HepG2 (cell line): ENCODE measurements around the gene TTLL12. TPM values are rescaled to one million over a fixed set of nuclear protein-coding genes. Genes with fewer than 3 reads are reported as not detected.

Source experiments
- ATAC-seq: fragments of 200-7000 bp; cut with Tn5 transposase; 3 replicates; pipeline ENCODE4 v1.9.1; 2020; ENCODE audit warnings: mild to moderate bottlenecking, moderate library complexity
- BruUV-seq: library from RNA; stranded (reverse); fragments of 400-500 nt; replicated peaks from 2 replicates; lab custom pipeline; 2021; lab: Mats Ljungman, UMichigan
- CTCF ChIA-PET: fragments of 300-600 bp; formaldehyde crosslinking; extraction: SDS; loops from one replicate; lab custom pipeline; 2021; ENCODE audit warnings: low total read pairs, inconsistent platforms, low intra/inter-chr PET ratio; lab: Yijun Ruan, JAX
- POLR2A ChIA-PET: fragments of 350-600 bp; sonication (Branson Sonifier 250); formaldehyde crosslinking; loops from one replicate; lab custom pipeline; 2020; ENCODE audit warnings: antibody characterized with exemption, inconsistent platforms; lab: Yijun Ruan, JAX
- DNase-seq: peaks from one replicate; pipeline ENCODE4 v3.0.0-alpha.2; 2015; ENCODE audit warnings: low spot score
- FAIRE-seq: peaks from 3 replicates; lab custom pipeline; 2011; peaks lifted over from hg19 to GRCh38; lab: Jason Lieb, UNC
- H2AFZ ChIP-seq: one replicate; pipeline ENCODE4 v1.6.1; 2011; ENCODE audit warnings: low read length, inconsistent platforms
- H3K27ac ChIP-seq: fragments of 300-600 bp; 3 replicates; pipeline ENCODE4 v1.8.0; 2011; ENCODE audit warnings: mixed run types, mild to moderate bottlenecking, mixed read lengths, low read length, inconsistent platforms; ENCODE audit not compliant: insufficient read depth; ENCODE audit errors: extremely low read length
- H3K27me3 ChIP-seq, 2 experiments: fragments of 200-600 bp in 1 of 2; 2 replicates in 1 of 2; 3 replicates in 1 of 2; pipeline versions ENCODE4 v1.6.0 to v1.8.0; 2011; ENCODE audit warnings: low read length in 2 of 2, mild to moderate bottlenecking in 2 of 2, moderate library complexity in 2 of 2, inconsistent platforms in 1 of 2; ENCODE audit not compliant: insufficient read depth in 2 of 2, control insufficient read depth in 1 of 2
- H3K36me3 ChIP-seq, 2 experiments: fragments of 200-600 bp in 1 of 2; replicated peaks in 1 of 2; 2 replicates in 1 of 2; 3 replicates in 1 of 2; pipeline versions ENCODE4 v1.5.1 to v1.8.0; 2011; ENCODE audit warnings: low read length in 2 of 2, inconsistent platforms in 1 of 2; ENCODE audit not compliant: insufficient read depth in 2 of 2, control insufficient read depth in 1 of 2
- H3K4me1 ChIP-seq: 2 replicates; pipeline ENCODE4 v1.5.1; 2012; ENCODE audit warnings: low read length, inconsistent platforms; ENCODE audit not compliant: insufficient read depth
- H3K4me2 ChIP-seq: 2 replicates; pipeline ENCODE4 v1.6.0; 2011; ENCODE audit warnings: low read depth, low read length, inconsistent platforms
- H3K4me3 ChIP-seq, 3 experiments: fragments of 200-600 bp in 1 of 3; sonication (generic), shearing (Covaris generic) in 1 of 3; replicated peaks in 1 of 3; 2 replicates each; pipeline ENCODE4 v1.5.1; 2011 to 2016; ENCODE audit warnings: low read length in 3 of 3, inconsistent platforms in 2 of 3, low read depth in 2 of 3, mild to moderate bottlenecking in 2 of 3, control low read depth in 1 of 3, mixed read lengths in 1 of 3; ENCODE audit not compliant: insufficient read depth in 1 of 3
- H3K79me2 ChIP-seq: one replicate; pipeline ENCODE4 v1.6.1; 2011; ENCODE audit warnings: low read length, inconsistent platforms; ENCODE audit not compliant: insufficient read depth
- H3K9ac ChIP-seq: 2 replicates; pipeline ENCODE4 v1.6.0; 2011; ENCODE audit warnings: mild to moderate bottlenecking, low read depth, low read length, inconsistent platforms; ENCODE audit not compliant: insufficient read depth
- H3K9me3 ChIP-seq: 2 replicates; pipeline ENCODE4 v1.5.1; 2012; ENCODE audit warnings: mild to moderate bottlenecking, low read length
- H4K20me1 ChIP-seq: 2 replicates; pipeline ENCODE4 v1.6.0; 2011; ENCODE audit warnings: inconsistent platforms, mild to moderate bottlenecking, low read length, moderate library complexity; ENCODE audit not compliant: insufficient read depth
- DNMT3B ChIP-seq: conservative IDR thresholded peaks from 2 replicates; pipeline ENCODE4 v1.6.1; 2016; ENCODE audit warnings: missing biosample characterization, control low read depth
- HNRNPK ChIP-seq: fragments of 200-400 bp; formaldehyde crosslinking; IDR thresholded peaks from 2 replicates; pipeline ENCODE4 v1.6.1; 2018; ENCODE audit warnings: low read length, low read depth, moderate library complexity, mild to moderate bottlenecking; ENCODE audit not compliant: poor library complexity, severe bottlenecking
- WGBS: methylation state at CpG from one replicate; pipeline ENCODE4 v1.1.6; 2017; ENCODE audit warnings: low lambda C conversion rate; 5-methylcytosine and 5-hydroxymethylcytosine counted together
- in situ Hi-C: cut with HindIII; loops from 2 replicates; pipeline ENCODE4 v1.10.0; 2017; ENCODE audit warnings: low pct_unique_long_range_greater_than_20kb; ENCODE audit not compliant: extremely low pct_ligation_motif_present
- intact Hi-C: fragments of 100-400 bp; cut with micrococcal nuclease; formaldehyde crosslinking; loops from one replicate; pipeline ENCODE4 v1.10.0; 2022; ENCODE audit not compliant: unreplicated experiment
- polyA plus RNA-seq, 8 experiments: library from polyadenylated mRNA; depleted of rRNA in 3 of 8; stranded (reverse) in 7 of 8; unstranded in 1 of 8; fragments of >200 nt; fragmentation: Illumina TruSeq in 4 of 8; extraction: Trizol in 4 of 8; gene quantifications; 2 replicates each; pipeline versions ENCODE4 v1.2.1 to v1.2.3, GENCODE V29; 2011 to 2016; ENCODE audit warnings: low read depth in 4 of 8, missing spikeins in 1 of 8, mixed read lengths in 1 of 8; ENCODE audit not compliant: insufficient read depth in 1 of 8
- total RNA-seq, 5 experiments: library from RNA; depleted of rRNA; stranded (reverse); fragments of >200 nt; fragmentation: Illumina TruSeq; extraction: Trizol; gene quantifications; 2 replicates each; pipeline ENCODE4 v1.2.3, GENCODE V29; 2016; ENCODE audit warnings: low read depth in 1 of 5
- TF ChIP-seq, protein P1 (sequence below): sonication (generic); formaldehyde crosslinking; IDR thresholded peaks from 2 replicates; pipeline ENCODE4 v1.4.0; 2020; ENCODE audit warnings: missing genetic modification reagents

The TTLL12 gene
- total and polyA plus RNA-seq, 2 of the 13 experiments (the other 11 are each of a cell fraction or from before 2014, with no cell fraction given), result 11.9 to 38.1 TPM

GRCh38 chr22:43202326-43202725 is 15.4 kb upstream of the TTLL12 start:
- CTCF ChIA-PET, result no interaction called here
- H3K9ac ChIP-seq, result no peak overlapping the region
- H3K9me3 ChIP-seq, result no peaks in the 10 kb centered on the region
- intact Hi-C loops (no loop called here), in situ Hi-C loops (no loop called here)
- 0 out of 2 replicates have a peak overlapping the region, but pooled peaks have one; percentile 27 for H3K4me2 ChIP-seq
- H3K36me3 ChIP-seq, result no peaks in the 10 kb centered on the region
- FAIRE-seq (no peak), DNase-seq (no peak), ATAC-seq (no peak)
- peaks cover 6 to 68% of the 10 kb centered on the region in 2 experiments for H3K27me3 ChIP-seq
- H3K4me3 ChIP-seq, result no peak overlapping the region
- 49% methylated on average over 8 of the region's 10 CpGs for WGBS
- BruUV-seq, result no TSS peak
- peaks cover 16% of the 10 kb centered on the region for H3K4me1 ChIP-seq
- POLR2A ChIA-PET, result no interaction called here
- TF ChIP-seq, protein P1, sequence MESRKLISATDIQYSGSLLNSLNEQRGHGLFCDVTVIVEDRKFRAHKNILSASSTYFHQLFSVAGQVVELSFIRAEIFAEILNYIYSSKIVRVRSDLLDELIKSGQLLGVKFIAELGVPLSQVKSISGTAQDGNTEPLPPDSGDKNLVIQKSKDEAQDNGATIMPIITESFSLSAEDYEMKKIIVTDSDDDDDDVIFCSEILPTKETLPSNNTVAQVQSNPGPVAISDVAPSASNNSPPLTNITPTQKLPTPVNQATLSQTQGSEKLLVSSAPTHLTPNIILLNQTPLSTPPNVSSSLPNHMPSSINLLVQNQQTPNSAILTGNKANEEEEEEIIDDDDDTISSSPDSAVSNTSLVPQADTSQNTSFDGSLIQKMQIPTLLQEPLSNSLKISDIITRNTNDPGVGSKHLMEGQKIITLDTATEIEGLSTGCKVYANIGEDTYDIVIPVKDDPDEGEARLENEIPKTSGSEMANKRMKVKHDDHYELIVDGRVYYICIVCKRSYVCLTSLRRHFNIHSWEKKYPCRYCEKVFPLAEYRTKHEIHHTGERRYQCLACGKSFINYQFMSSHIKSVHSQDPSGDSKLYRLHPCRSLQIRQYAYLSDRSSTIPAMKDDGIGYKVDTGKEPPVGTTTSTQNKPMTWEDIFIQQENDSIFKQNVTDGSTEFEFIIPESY, result peak; percentile 2; the same call in 1 of the 2 replicates
- no peak for TF ChIP-seq DNMT3B (CRISPR knock-in tag)
- H3K27ac ChIP-seq, result no peak overlapping the region
- H3K79me2 ChIP-seq, result no peaks in the 10 kb centered on the region
- H2AFZ ChIP-seq, result no peak overlapping the region
- no peaks in the 10 kb centered on the region for H4K20me1 ChIP-seq

- no peaks in the 10 kb centered on the region for H3K36me3 ChIP-seq
- in situ Hi-C loops (no loop called here), intact Hi-C loops (no loop called here)
- no peak overlapping the region for H3K9ac ChIP-seq
- no TSS peak for BruUV-seq
- no peak overlapping the region for H2AFZ ChIP-seq
- DNase-seq (no peak), ATAC-seq (no peak), FAIRE-seq (no peak)
- peaks cover 6 to 67% of the 10 kb centered on the region in 2 experiments for H3K27me3 ChIP-seq
- H3K9me3 ChIP-seq, result no peaks in the 10 kb centered on the region
- ChIA-PET CTCF (no interaction called here), POLR2A (interaction anchor here (1.2 kb wide), 1 partner anchor 14 kb away, joined by 5 read pairs; no protein-coding TSS in a partner anchor)
- no peak for TF ChIP-seq HNRNPK
- TF ChIP-seq, protein P1, result peak; percentile 51; the same call in 1 of the 2 replicates
- 37% methylated on average over 10 of the region's 26 CpGs for WGBS
- no peak overlapping the region for H3K27ac ChIP-seq
- no peaks in the 10 kb centered on the region for H4K20me1 ChIP-seq
- no peaks in the 10 kb centered on the region for H3K79me2 ChIP-seq
- H3K4me3 ChIP-seq, result no peak overlapping the region; a peak in 1 of 6 replicates
- peaks cover 16% of the 10 kb centered on the region for H3K4me1 ChIP-seq
- no peak overlapping the region for H3K4me2 ChIP-seq
Observed at GRCh38 chr22:43201486-43202219, 14.7 kb upstream of the TTLL12 start.
